GM11168 (cell line): ENCODE data around the gene MAP4K4.
"Not testable (repeated sequence)": the region's sequence is repeated elsewhere in the genome, so short reads cannot be mapped to it uniquely, and the experiment has no call there.

ENCODE experiments used
- in situ Hi-C: fragments of 300-500 bp; cut with MboI; formaldehyde crosslinking; loops from one replicate; pipeline ENCODE4 v1.12.0; 2022; ENCODE audit warnings: low sequenced_read_pairs; ENCODE audit not compliant: unreplicated experiment

MAP4K4 gene

GRCh38 chr2:101889460-101890098, 192.1 kb downstream of the MAP4K4 start:
- in situ Hi-C loops = no loop called here

- in situ Hi-C loops = no loop called here
Observed at GRCh38 chr2:101892377-101892776, 194.9 kb downstream of the MAP4K4 start.

GRCh38 chr2:101893681-101894381, 196.3 kb downstream of the MAP4K4 start:
- in situ Hi-C loops = no loop called here

- in situ Hi-C loops = no loop called here
Observed at GRCh38 chr2:101895039-101895438, 197.5 kb downstream of the MAP4K4 start.

- in situ Hi-C loops = no loop called here
Observed at GRCh38 chr2:101895819-101896322, 198.4 kb downstream of the MAP4K4 start.

GRCh38 chr2:101897301-101897700, 199.8 kb downstream of the MAP4K4 start:
- in situ Hi-C loops = no loop called here

- in situ Hi-C loops = no loop called here
Observed at GRCh38 chr2:101899265-101899664, 201.8 kb downstream of the MAP4K4 start.

- in situ Hi-C loops = no loop called here
Observed at GRCh38 chr2:101899871-101900270, 202.4 kb downstream of the MAP4K4 start.

GRCh38 chr2:101900375-101900774, 202.9 kb downstream of the MAP4K4 start:
- in situ Hi-C loops = no loop called here

- in situ Hi-C loops = no loop called here
Observed at GRCh38 chr2:101901241-101901640, 203.7 kb downstream of the MAP4K4 start.

- in situ Hi-C loops = no loop called here
Observed at GRCh38 chr2:101902169-101902568, 204.7 kb downstream of the MAP4K4 start.

- in situ Hi-C loops = no loop called here
Observed at GRCh38 chr2:101904916-101905315, 207.4 kb downstream of the MAP4K4 start.

GRCh38 chr2:101905746-101906336, 208.3 kb downstream of the MAP4K4 start:
- in situ Hi-C loops = no loop called here

- in situ Hi-C loops = no loop called here
Observed at GRCh38 chr2:101909760-101910159, 212.3 kb downstream of the MAP4K4 start.

- in situ Hi-C loops = no loop called here
Observed at GRCh38 chr2:101912545-101912944, 215.0 kb downstream of the MAP4K4 start.

- in situ Hi-C loops = no loop called here
Observed at GRCh38 chr2:101921319-101921952, 223.9 kb downstream of the MAP4K4 start.

GRCh38 chr2:101921953-101922325, 224.4 kb downstream of the MAP4K4 start:
- in situ Hi-C loops = no loop called here

- in situ Hi-C loops = not testable (repeated sequence)
Observed at GRCh38 chr2:101924311-101924710, 226.8 kb downstream of the MAP4K4 start.

- in situ Hi-C loops = no loop called here
Observed at GRCh38 chr2:101930019-101930418, 232.5 kb downstream of the MAP4K4 start.

GRCh38 chr2:101930847-101931246, 233.3 kb downstream of the MAP4K4 start:
- in situ Hi-C loops = no loop called here

- in situ Hi-C loops = no loop called here
Observed at GRCh38 chr2:101931402-101931801, 233.9 kb downstream of the MAP4K4 start.
